Measurements from ENCODE around the gene DTX3. TPM values are rescaled to one million over a fixed set of nuclear protein-coding genes. Genes with fewer than 3 reads are reported as not detected.
"Not testable (repeated sequence)": the region's sequence is repeated elsewhere in the genome, so short reads cannot be mapped to it uniquely, and the experiment has no call there.

The DTX3 gene
- total RNA-seq, 1 donor from 2014 or later = 26.0 TPM

- Histone ChIP-seq H3K4me1 (no peaks in the 10 kb centered on the region), H3K27ac (no peak overlapping the region), H3K27me3 (no peaks in the 10 kb centered on the region), H3K4me3 (no peak overlapping the region), H3K9me3 (no peaks in the 10 kb centered on the region), H3K36me3 (no peaks in the 10 kb centered on the region)
- ATAC-seq (no peak), DNase-seq (no peak)
- TF ChIP-seq CTCF (IDR thresholded peaks at IDR 0.05) = no peak
- intact Hi-C loops (cut with DNase I) = no loop called here
These were observed 49.4 kb downstream of the DTX3 start for GRCh38 chr12:57654042-57654441.

GRCh38 chr12:57655541-57656240, 51.1 kb downstream of the DTX3 start:
- Histone ChIP-seq H3K4me3 (no peak overlapping the region), H3K27ac (no peak overlapping the region), H3K27me3 (no peaks in the 10 kb centered on the region), H3K9me3 (no peaks in the 10 kb centered on the region), H3K36me3 (no peaks in the 10 kb centered on the region), H3K4me1 (no peaks in the 10 kb centered on the region)
- intact Hi-C loops (cut with DNase I) = no loop called here
- TF ChIP-seq CTCF (IDR thresholded peaks at IDR 0.05) = no peak
- ATAC-seq (no peak), DNase-seq (no peak)

GRCh38 chr12:57656408-57656807, 51.8 kb downstream of the DTX3 start:
- ATAC-seq; H3K4me3 ChIP-seq; H3K9me3 ChIP-seq; H3K4me1 ChIP-seq; DNase-seq; H3K27me3 ChIP-seq; H3K27ac ChIP-seq; H3K36me3 ChIP-seq; intact Hi-C loops (cut with DNase I): not testable (repeated sequence)

GRCh38 chr12:57657744-57658143, 53.1 kb downstream of the DTX3 start:
- ATAC-seq = peak; percentile 80

GRCh38 chr12:57658890-57659289, 54.3 kb downstream of the DTX3 start:
- no peak for ATAC-seq

More at GRCh38 chr12:57657744-57658143, 53.1 kb downstream of the DTX3 start:
- no peak overlapping the region for H3K27ac ChIP-seq
- TF ChIP-seq CTCF (IDR thresholded peaks at IDR 0.05) = no peak
- H3K36me3 ChIP-seq = no peaks in the 10 kb centered on the region
- no peaks in the 10 kb centered on the region for H3K27me3 ChIP-seq
- intact Hi-C loops (cut with DNase I) = no loop called here
- no peaks in the 10 kb centered on the region for H3K9me3 ChIP-seq
- no peak for DNase-seq
- no peak overlapping the region for H3K4me3 ChIP-seq
- H3K4me1 ChIP-seq = no peaks in the 10 kb centered on the region

More at GRCh38 chr12:57658890-57659289, 54.3 kb downstream of the DTX3 start:
- Histone ChIP-seq H3K27ac (no peak overlapping the region), H3K36me3 (no peaks in the 10 kb centered on the region), H3K27me3 (no peaks in the 10 kb centered on the region), H3K4me3 (no peak overlapping the region), H3K9me3 (no peaks in the 10 kb centered on the region), H3K4me1 (no peaks in the 10 kb centered on the region)
- TF ChIP-seq CTCF (IDR thresholded peaks at IDR 0.05) = no peak
- intact Hi-C loops (cut with DNase I) = no loop called here
- no peak for DNase-seq

Other genes with a start within 250 kb of the DTX3 start
- 81.0 TPM for gene R3HDM2, start 173.8 kb upstream of the DTX3 start, total RNA-seq
- gene INHBC, start 170.0 kb upstream of the DTX3 start, total RNA-seq = not detected
- gene INHBE, start 149.5 kb upstream of the DTX3 start, total RNA-seq = not detected
- 1.4 TPM for gene GLI1, start 145.0 kb upstream of the DTX3 start, total RNA-seq
- 37.7 TPM for gene ARHGAP9, start 125.0 kb upstream of the DTX3 start, total RNA-seq
- gene MARS1, start 116.8 kb upstream of the DTX3 start, total RNA-seq = 141 TPM
- 47.3 TPM for gene DDIT3, start 84.3 kb upstream of the DTX3 start, total RNA-seq
- gene MBD6, start 82.0 kb upstream of the DTX3 start, total RNA-seq = 85.8 TPM
- gene DCTN2, start 57.6 kb upstream of the DTX3 start, total RNA-seq = 90.7 TPM
- gene KIF5A, start 54.8 kb upstream of the DTX3 start, total RNA-seq = 0.14 TPM
- 31.0 TPM for gene PIP4K2C, start 13.6 kb upstream of the DTX3 start, total RNA-seq
- gene ARHGEF25, start 6.6 kb downstream of the DTX3 start, total RNA-seq = 16.3 TPM
- gene B4GALNT1, start 28.4 kb downstream of the DTX3 start, total RNA-seq = 0.93 TPM
- gene OS9, start 89.3 kb downstream of the DTX3 start, total RNA-seq = 263 TPM
- gene AGAP2, start 133.9 kb downstream of the DTX3 start, total RNA-seq = 5.4 TPM
- 39.9 TPM for gene TSPAN31, start 140.2 kb downstream of the DTX3 start, total RNA-seq
- gene CDK4, start 147.5 kb downstream of the DTX3 start, total RNA-seq = 77.6 TPM
- gene MARCHF9, start 150.3 kb downstream of the DTX3 start, total RNA-seq = 21.2 TPM
- gene CYP27B1, start 162.3 kb downstream of the DTX3 start, total RNA-seq = 2.0 TPM
- 26.9 TPM for gene METTL1, start 167.3 kb downstream of the DTX3 start, total RNA-seq
- gene EEF1AKMT3, start 167.8 kb downstream of the DTX3 start, total RNA-seq = 8.0 TPM
- 24.3 TPM for gene TSFM, start 178.0 kb downstream of the DTX3 start, total RNA-seq
- gene AVIL, start 213.9 kb downstream of the DTX3 start, total RNA-seq = 11.3 TPM
- 217 TPM for gene CTDSP2, start 241.9 kb downstream of the DTX3 start, total RNA-seq

All from upper lobe of right lung (tissue), 1 donor.